Epithelial cell of prostate (primary cell): ENCODE results near the gene SH3BGRL.

Source experiments
- DNase-seq: peaks from one replicate; pipeline ENCODE4 v3.0.0-alpha.2; 2011; ENCODE audit warnings: low read depth, low spot score
- H3K27ac ChIP-seq: fragments of 450-650 bp; 2 replicates; pipeline ENCODE4 v1.5.1; 2017; ENCODE audit warnings: mild to moderate bottlenecking

The SH3BGRL gene

DNA sequence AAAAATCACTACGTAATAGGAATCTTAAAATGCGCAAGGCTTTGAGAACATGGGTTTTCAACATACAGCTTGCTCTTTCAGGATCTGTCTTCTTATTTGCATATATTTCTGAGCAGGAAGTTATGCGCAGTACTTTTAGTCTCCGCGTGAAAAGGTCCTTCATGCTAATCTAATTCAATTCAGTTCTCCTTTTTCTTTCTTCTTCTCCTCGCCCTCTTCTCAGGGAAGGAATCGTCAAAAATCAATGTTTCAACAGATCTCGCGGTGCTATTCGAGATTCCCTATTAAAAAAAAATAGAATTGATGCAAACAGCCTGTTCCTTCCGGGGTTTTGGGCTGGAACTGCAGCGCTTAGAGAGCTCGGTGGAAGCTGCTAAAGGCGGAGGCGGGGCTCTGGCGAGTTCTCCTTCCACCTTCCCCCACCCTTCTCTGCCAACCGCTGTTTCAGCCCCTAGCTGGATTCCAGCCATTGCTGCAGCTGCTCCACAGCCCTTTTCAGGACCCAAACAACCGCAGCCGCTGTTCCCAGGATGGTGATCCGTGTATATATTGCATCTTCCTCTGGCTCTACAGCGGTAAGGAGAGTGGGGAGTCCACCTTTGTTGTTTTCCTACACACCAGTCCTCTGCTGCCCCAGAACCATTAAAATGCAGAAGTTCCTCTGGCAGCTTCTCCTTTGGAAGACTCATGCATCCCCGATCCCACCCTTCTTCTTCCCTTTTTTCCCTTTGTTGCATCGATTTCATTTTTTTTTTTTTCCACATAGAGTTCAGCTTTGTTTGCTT, at the start of gene SH3BGRL, which contains the start of gene HMGN5:
TSS of gene SH3BGRL (plus strand) at position 432 of the 785 bp plus-strand sequence. CDS start at position 531, 99 bp downstream.
TSS of gene HMGN5 (minus strand) at position 243 of the 785 bp plus-strand sequence. CDS start 80,364 bp downstream, outside the sequence.
- peak; percentile 10 for DNase-seq
- H3K27ac ChIP-seq = peak within 1 kb of the TSS; percentile 71

- no peak overlapping the region for H3K27ac ChIP-seq
- no peak for DNase-seq
Observed at GRCh38 chrX:81168391-81168790, 33.5 kb upstream of the SH3BGRL start.

GRCh38 chrX:81174286-81174685, 27.6 kb upstream of the SH3BGRL start:
- no peak for DNase-seq
- no peak overlapping the region for H3K27ac ChIP-seq

GRCh38 chrX:81195259-81195658, 6.6 kb upstream of the SH3BGRL start:
- no peak overlapping the region for H3K27ac ChIP-seq
- no peak for DNase-seq

GRCh38 chrX:81195712-81196111, 6.2 kb upstream of the SH3BGRL start:
- DNase-seq = no peak
- H3K27ac ChIP-seq = no peak overlapping the region

DNA sequence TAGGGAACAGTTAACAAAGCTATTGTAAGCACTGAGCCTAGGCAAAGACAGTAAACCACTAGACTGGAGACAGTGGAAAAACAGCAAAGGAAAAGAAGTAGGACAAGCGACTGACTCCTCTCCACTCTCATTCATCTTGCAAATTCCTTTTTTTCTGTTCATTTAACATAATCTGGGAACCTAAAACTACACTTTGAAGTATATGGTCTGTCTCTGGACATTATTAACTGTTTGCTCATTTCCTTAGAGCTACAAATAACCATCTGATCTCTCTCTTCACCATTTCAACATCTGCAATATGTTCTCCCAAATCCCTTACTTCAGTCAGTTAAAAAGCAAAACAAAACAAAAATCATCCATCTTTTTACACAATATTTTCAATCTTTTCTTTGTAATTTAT, 831 bp upstream of the SH3BGRL start:
- no peak for DNase-seq
- H3K27ac ChIP-seq = peak overlapping the region; percentile 71

DNA sequence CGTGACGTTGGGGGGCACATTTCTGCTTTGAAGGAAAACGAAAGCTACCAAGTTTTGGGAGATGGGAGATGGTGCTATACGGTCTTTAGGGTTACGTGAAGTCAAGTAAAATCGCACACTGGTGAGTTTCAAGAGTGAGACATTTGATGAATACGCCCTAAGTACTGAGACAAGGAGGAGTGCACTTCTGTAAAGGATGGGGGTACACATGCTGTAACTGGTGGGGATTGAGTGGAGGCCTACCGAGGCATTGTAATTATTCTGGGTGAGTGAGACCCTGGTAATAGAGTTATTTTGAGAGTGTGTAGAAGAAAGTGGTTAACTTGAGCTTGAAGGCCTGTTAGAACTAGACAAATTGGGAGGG, 536 bp downstream of the SH3BGRL start:
- DNase-seq = no peak
- peak overlapping the region; percentile 71 for H3K27ac ChIP-seq

DNA sequence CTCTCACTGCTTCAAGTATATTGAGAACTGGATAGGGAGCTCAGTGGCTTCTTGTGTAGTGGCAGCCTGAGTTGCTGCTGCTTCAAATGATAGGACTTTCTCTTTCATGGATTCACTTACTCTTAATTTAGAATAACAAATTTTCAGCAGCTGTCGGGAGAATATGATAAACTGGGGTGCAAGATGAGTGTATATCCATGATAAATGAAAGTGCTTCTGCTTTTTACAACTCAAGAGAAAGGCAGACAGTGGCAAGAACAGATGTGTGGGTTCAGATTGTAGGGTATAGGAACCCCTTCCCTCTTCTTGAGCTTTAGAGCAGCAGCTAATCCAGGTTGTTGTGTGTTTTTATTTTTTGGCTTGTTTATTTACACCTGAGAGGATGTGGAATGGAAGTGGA, 1.0 kb downstream of the SH3BGRL start:
- peak overlapping the region; percentile 71 for H3K27ac ChIP-seq
- DNase-seq = no peak

- DNase-seq = no peak
- H3K27ac ChIP-seq = no peak overlapping the region
Observed at GRCh38 chrX:81205551-81205950, 3.6 kb downstream of the SH3BGRL start.

GRCh38 chrX:81206476-81206875, 4.6 kb downstream of the SH3BGRL start:
- peak overlapping the region; percentile 49 for H3K27ac ChIP-seq
- DNase-seq = peak; percentile 2

DNA sequence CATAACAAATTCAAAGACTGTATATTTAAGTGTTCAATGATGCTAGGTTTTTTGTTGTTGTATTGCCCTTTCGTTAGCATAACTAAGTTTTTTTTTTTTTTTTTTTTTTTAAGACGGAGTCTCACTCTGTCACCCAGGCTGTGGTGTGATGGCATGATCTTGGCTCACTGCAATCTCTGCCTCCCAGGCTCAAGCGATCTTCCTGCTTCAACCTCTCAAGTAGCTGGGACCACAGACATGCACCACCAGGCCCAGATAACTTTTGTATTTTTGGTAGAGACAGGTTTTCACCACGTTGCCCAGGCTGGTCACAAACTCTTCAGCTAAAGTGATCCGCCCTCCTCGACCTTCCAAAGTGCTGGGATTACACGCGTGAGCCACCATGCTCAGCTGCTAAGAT, 7.0 kb downstream of the SH3BGRL start:
- no peak overlapping the region for H3K27ac ChIP-seq
- DNase-seq = no peak

DNA sequence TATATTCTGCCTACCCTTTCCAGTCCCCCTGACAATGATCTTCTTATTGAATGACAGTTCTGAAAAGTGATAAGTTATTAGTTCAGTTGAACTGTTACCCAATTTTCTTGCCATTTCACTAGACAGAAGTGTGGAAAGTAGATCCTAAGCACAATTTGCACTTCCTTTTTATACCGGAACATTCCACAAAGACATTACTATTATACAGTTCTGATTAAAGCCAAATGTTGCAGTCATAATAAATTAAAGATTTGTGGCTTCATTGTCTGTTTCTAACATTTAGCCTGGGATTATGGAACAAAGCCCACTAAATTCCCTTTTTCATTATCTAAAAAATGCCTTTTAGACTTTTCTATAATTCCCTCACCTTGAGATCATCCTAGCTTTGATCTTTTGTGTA, 13.8 kb downstream of the SH3BGRL start:
- DNase-seq = no peak
- no peak overlapping the region for H3K27ac ChIP-seq

GRCh38 chrX:81229229-81229628, 27.3 kb downstream of the SH3BGRL start:
- no peak for DNase-seq
- no peak overlapping the region for H3K27ac ChIP-seq

DNA sequence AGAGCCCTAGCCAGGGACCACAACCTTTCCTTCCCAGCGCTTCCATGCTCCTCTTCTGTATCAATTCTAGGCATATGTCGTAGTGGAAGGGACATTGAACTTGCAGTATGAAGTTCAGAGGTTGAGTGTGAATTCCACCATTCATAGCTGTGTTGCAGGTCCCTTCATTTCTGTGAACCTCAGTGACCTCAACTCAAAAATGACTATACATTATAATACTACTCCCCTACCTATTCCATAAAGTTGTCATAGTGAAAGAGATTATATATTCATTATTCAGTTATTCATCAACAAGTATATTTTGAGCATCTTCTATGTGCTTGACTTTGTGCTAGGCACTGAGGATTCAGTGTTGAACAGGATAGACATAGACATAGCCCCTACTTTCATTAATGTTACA, 28.0 kb downstream of the SH3BGRL start:
- H3K27ac ChIP-seq = no peak overlapping the region
- DNase-seq = no peak

DNA sequence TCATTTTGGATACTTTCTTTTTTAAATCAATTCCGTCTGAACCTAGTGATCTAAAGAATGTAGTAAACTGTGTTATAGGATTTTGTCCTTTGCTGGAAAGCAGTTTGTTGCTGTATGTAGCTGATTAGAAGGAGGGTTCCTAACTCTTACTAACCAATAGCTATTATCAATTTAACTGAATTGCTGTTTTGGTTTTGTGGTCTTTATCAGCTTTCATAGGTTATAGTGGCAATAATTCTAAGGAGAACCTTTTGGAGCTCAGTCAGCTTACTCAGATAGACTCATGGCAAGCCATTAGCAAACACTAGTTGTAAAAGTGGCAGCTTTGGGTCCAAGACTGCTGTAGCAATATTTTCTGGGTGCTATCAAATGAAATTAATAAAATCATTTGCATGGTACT, 29.6 kb downstream of the SH3BGRL start:
- H3K27ac ChIP-seq = no peak overlapping the region
- no peak for DNase-seq

- no peak for DNase-seq
- H3K27ac ChIP-seq = no peak overlapping the region
Observed at GRCh38 chrX:81232218-81232617, 30.3 kb downstream of the SH3BGRL start.

GRCh38 chrX:81237516-81237915, 35.6 kb downstream of the SH3BGRL start:
- H3K27ac ChIP-seq = no peak overlapping the region
- no peak for DNase-seq

DNA sequence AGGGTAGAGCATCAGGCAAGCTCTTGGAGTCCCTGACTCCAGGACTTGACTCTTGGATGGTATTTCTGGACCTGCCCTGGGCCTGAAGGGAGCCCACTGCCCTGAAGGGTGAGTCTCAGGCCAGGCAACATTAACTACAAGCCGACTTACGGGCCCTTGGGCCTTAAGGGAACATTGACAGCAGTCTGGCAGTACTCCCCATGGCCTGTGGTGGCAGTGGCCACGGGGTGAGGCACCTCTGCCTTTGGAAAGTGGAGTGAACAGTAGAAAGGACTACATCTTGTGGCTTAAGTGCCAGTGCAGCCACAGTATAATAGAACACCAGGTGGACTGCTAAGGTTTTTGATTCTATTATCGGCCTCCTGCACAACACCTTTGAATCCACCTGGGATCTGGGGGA, 36.3 kb downstream of the SH3BGRL start:
- no peak for DNase-seq
- H3K27ac ChIP-seq = no peak overlapping the region

DNA sequence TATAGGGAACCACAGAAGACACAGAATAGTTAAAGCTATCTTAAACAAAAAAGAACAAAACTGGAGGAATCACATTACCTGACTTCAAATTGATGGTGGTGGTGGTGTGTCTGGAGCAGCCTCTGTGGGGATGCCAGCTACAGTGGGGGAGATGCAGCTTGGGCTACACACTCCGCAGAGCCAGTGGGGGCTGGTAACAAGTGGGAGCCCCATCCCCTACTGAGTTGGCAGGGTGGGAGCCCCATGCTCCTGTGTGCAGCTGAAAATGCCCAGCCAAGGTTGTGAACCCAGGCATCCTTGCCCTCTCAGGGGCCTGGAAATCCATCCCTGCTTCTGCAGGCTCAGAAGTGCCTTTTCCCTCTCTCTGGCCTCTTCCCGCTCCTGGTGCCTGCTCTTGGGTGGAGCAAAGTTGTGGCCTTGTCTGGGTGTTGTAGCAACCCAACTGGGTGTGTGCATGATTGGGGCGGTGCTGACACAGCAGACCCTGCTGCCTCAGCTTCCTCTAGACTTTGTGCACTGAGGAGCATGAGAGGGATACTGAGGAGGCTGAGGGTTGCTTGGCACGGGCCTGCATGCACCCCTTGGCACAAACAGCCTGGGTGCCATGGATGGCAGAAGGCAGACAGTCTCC, 38.9 kb downstream of the SH3BGRL start:
- no peak for DNase-seq
- no peak overlapping the region for H3K27ac ChIP-seq

DNA sequence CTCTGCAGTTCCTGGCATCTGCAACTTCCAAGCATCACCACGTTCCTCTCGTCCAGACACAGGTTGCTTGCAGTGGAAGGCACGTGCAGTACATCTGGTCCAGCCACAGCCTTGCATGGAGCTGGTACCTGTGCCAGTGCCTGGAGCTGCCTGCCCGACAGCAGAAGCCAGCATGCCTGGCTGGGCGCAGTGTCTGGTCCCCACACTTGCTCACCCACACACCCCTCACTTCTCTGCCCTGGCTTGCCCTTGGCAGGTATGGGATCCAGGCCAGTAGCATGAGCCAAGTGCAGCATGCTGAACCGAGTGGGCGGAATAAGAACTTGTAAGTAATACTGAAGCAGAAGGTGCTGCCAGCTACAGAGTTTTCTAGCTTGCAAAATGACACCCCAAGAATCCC, 39.9 kb downstream of the SH3BGRL start:
- H3K27ac ChIP-seq = no peak overlapping the region
- no peak for DNase-seq

DNA sequence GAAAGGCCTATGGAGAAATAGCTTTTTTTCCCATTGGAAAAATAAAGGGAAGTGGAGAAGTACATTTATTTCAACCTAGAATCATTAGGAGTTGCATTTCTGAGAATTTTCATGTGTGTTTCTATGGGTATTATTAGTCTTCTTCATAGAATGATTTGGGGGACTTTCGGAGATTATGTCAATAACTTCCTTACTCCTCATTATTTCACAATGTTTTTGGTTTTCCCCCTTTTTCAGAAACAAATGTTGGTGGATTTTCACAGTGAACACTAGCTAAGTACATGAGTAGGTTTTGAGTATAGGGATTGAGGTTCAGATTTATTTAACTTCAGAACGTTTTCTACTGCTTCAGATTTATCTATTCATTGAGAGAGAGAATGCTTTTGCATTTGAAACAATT, 54.0 kb downstream of the SH3BGRL start:
- DNase-seq = no peak
- no peak overlapping the region for H3K27ac ChIP-seq

- H3K27ac ChIP-seq = no peak overlapping the region
- DNase-seq = no peak
Observed at GRCh38 chrX:81257817-81258216, 55.9 kb downstream of the SH3BGRL start.
